Measurements from ENCODE around the gene PIGC.
"Not testable (repeated sequence)": the region's sequence is repeated elsewhere in the genome, so short reads cannot be mapped to it uniquely, and the experiment has no call there.

Gene PIGC

GRCh38 chr1:172437183-172437582 is 6.7 kb downstream of the PIGC start:
- DNase-seq; intact Hi-C loops (cut with DNase I): not testable (repeated sequence)

GRCh38 chr1:172431721-172432192 is 12.1 kb downstream of the PIGC start:
- no peak for DNase-seq

GRCh38 chr1:172431204-172431603 is 12.7 kb downstream of the PIGC start:
- intact Hi-C loops (cut with DNase I) = no loop called here
- no peak for DNase-seq

More at GRCh38 chr1:172431721-172432192, 12.1 kb downstream of the PIGC start:
- intact Hi-C loops (cut with DNase I) = no loop called here

GRCh38 chr1:172430128-172430454 is 13.8 kb downstream of the PIGC start:
- DNase-seq = no peak
- intact Hi-C loops (cut with DNase I) = no loop called here

GRCh38 chr1:172429331-172430127 is 14.3 kb downstream of the PIGC start:
- intact Hi-C loops (cut with DNase I) = no loop called here
- peak in 2 of 10 donors; percentile 8 to 19 for DNase-seq

- no peak for DNase-seq
- intact Hi-C loops (cut with DNase I) = no loop called here
Observed at GRCh38 chr1:172427191-172427590, 16.7 kb downstream of the PIGC start.

- intact Hi-C loops (cut with DNase I) = no loop called here
- DNase-seq = no peak
Observed at GRCh38 chr1:172425339-172425738, 18.5 kb downstream of the PIGC start.

- DNase-seq = no peak
- intact Hi-C loops (cut with DNase I) = no loop called here
Observed at GRCh38 chr1:172423336-172423735, 20.5 kb downstream of the PIGC start.

- peak in 6 of 10 donors; percentile 8 to 84 (median 34) for DNase-seq
- intact Hi-C loops (cut with DNase I) = no loop called here
Observed at GRCh38 chr1:172421974-172422604, 21.8 kb downstream of the PIGC start.

GRCh38 chr1:172420385-172420784 is 23.5 kb downstream of the PIGC start, which contains the start of gene C1orf105:
TSS of gene C1orf105 (plus strand) at chr1:172420685. CDS start at chr1:172420886, 201 bp downstream.
- no peak for DNase-seq
- intact Hi-C loops (cut with DNase I) = no loop called here

GRCh38 chr1:172417557-172417956 is 26.3 kb downstream of the PIGC start:
- DNase-seq = no peak
- intact Hi-C loops (cut with DNase I) = no loop called here

GRCh38 chr1:172416496-172417035 is 27.3 kb downstream of the PIGC start:
- DNase-seq = no peak
- intact Hi-C loops (cut with DNase I) = no loop called here

- DNase-seq = no peak
- intact Hi-C loops (cut with DNase I) = no loop called here
Observed at GRCh38 chr1:172414331-172414730, 29.5 kb downstream of the PIGC start.

- intact Hi-C loops (cut with DNase I) = no loop called here
- no peak for DNase-seq
Observed at GRCh38 chr1:172411791-172412338, 32.0 kb downstream of the PIGC start.

- intact Hi-C loops (cut with DNase I) = no loop called here
- no peak for DNase-seq
Observed at GRCh38 chr1:172410027-172410426, 33.8 kb downstream of the PIGC start.

- intact Hi-C loops (cut with DNase I) = no loop called here
- no peak for DNase-seq
Observed at GRCh38 chr1:172408958-172409357, 34.9 kb downstream of the PIGC start.

- DNase-seq = no peak
- intact Hi-C loops (cut with DNase I) = no loop called here
Observed at GRCh38 chr1:172406968-172407367, 36.9 kb downstream of the PIGC start.

- intact Hi-C loops (cut with DNase I) = no loop called here
Observed at GRCh38 chr1:172405912-172406311, 38.0 kb downstream of the PIGC start.

GRCh38 chr1:172404121-172404520 is 39.7 kb downstream of the PIGC start:
- intact Hi-C loops (cut with DNase I) = no loop called here
- DNase-seq = no peak

More at GRCh38 chr1:172405912-172406311, 38.0 kb downstream of the PIGC start:
- no peak for DNase-seq

- no peak for DNase-seq
- intact Hi-C loops (cut with DNase I) = no loop called here
Observed at GRCh38 chr1:172402878-172403569, 40.8 kb downstream of the PIGC start.

- intact Hi-C loops (cut with DNase I) = no loop called here
- no peak for DNase-seq
Observed at GRCh38 chr1:172401892-172402291, 42.0 kb downstream of the PIGC start.

Measured in posterior cingulate gyrus (tissue), 11 donors.